RPMI8226 (cell line): ENCODE measurements around the gene MUC3A.

Experiments used
- DNase-seq: peaks from one replicate; pipeline ENCODE4 v3.0.0-alpha.2; 2015

The MUC3A gene

DNA sequence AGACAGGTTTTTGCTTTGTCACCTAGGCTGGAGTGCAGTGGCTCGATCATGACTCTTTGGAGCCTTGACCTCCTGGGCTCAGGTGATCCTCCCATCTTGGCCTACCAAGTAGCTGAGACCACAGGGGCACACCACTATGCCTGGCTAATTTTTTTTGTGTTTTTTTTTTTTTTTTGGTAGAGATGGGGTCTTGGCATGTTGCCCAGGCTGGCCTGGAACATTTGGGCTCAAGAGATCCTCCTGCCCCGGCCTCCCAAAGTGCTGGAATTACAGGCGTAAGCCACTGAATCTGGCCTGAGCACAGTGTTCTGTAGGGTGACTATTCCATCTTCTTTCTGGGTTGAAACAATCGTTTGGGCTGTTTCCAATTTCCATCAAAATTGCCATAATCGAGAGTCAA, 1.5 kb upstream of the MUC3A start:
- DNase-seq = no peak

DNA sequence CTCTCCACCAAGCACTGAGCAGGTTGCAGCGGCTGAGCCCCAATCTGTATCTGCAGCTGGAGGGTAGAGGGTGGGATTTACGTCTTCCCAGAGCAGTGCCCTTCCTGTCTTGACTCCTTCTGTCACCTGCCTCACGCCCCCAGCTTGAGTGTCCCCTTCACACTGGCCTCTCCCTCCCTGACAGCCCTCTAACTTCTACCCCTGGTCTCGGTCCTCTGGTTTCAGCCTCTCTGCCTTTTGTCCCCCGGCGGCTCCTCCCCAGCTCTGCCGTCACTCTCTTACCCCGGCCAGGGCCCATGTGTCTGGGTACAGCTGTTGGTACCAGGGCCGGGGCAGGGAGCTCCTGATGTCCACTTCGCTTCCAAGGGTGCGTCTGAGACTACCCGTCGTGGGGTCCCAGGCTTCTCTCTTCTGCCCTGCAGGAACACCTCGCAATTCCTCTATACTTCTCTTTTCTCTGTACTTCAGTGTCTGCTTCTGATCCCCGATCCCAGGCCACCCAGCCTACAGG, 654 bp downstream of the MUC3A start:
- DNase-seq = no peak

DNA sequence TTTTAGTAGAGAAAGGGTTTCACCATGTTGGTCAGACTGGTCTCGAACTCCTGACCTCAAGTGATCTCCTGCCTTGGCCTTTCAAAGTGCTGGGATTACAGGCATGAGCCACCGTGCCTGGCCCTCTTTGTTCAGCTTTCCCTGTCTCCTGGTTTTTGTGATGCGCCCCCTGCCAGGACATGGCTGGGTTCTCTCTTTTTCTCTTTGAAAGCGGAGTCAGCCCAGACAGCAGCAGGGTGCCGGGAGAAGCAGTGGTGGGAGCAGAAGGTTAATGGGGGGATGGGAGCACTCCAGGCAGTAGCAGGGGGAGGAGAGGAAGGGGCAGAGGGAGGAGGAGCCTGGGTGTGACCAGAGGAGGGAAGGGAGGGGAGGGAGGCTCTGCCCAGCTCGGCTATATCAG, 1.8 kb downstream of the MUC3A start:
- no peak for DNase-seq

DNA sequence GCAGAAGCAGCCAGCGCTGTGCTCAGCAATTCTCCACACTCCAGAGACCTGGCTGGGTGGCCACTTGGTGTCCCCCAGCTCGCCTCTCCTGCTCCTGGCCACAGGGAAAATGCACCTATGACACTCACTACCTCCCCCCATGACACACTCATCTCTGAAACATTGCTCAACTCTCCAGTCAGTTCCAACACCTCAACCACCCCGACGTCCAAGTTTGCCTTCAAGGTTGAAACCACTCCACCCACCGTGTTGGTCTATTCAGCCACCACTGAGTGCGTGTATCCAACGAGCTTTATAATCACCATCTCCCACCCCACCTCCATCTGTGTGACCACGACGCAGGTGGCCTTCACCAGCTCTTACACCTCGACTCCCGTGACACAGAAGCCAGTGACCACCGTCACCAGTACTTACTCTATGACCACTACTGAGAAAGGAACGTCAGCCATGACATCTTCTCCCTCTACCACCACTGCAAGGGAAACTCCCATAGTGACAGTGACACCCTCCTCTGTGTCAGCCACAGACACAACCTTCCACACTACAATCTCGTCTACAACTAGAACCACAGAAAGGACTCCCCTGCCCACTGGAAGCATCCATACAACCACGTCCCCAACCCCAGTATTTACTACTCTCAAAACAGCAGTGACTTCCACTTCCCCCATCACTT, 2.7 kb downstream of the MUC3A start:
- no peak for DNase-seq

GRCh38 chr7:100952641-100953040, 3.3 kb downstream of the MUC3A start:
- no peak for DNase-seq

DNA sequence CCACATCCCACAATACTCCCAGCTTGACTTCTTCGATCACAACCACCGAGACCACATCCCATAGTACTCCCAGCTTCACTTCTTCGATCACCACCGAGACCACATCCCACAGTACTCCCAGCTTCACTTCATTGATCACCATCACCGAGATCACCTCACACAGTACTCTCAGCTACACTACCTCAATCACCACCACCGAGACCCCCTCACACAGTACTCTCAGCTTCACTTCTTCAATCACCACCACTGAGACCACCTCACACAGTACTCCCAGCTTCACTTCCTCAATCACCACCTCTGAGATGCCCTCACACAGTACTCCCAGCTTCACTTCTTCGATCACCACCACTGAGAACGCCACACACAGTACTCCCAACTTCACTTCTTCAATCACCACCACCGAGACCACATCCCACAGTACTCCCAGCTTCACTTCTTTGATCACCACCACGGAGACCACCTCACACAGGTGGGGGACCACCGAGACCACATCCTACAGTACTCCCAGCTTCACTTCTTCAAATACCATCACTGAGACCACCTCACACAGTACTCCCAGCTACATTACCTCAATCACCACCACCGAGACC, 8.6 kb downstream of the MUC3A start:
- DNase-seq = no peak

DNA sequence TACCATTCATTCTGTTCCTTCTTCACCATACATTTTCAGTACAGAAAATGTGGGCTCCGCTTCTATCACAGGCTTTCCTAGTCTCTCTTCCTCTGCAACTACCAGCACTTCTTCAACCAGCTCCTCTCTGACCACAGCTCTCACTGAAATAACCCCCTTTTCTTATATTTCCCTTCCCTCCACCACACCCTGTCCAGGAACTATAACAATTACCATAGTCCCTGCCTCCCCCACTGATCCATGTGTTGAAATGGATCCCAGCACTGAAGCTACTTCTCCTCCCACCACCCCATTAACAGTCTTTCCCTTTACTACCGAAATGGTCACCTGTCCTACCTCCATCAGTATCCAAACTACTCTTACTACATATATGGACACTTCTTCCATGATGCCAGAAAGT, 10.6 kb downstream of the MUC3A start:
- no peak for DNase-seq

DNA sequence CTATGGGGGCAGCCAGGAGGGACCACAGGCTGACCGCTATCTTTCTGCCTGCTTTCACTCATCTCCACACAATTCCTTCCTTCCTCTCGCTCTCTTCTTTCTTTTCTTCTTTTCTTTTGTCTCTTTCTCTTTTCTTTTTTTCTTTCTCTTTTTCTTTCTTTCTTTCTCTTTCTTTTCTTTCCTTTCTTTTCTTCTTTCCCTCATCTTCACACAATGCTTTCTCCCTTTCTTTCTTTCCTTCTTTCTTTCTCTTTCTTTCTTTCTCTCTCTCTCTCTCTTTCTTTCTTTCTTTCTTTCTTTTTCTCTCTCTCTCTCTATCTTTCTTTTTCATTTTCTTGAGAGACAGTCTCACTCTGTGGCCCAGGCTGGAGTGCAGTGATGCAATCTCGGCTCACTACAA, 13.2 kb downstream of the MUC3A start:
- no peak for DNase-seq

DNA sequence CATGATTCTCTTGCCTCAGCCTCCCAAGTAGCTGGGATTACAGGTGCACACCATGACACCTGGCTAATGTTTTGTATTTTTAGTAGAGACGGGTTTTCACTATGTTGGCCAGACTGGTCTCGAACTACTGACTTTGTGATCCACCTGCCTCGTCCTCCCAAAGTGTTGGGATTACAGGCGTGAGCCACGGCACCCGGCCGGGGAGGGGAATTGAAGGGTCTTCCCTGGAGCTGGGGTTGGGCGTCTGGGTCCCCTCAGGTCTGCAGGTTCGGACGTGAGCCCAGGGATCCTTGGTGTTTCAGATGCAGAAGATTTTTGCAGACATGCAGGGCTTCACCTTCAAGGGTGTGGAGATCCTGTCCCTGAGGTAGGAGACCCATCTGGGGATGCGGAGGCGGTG, 14.1 kb downstream of the MUC3A start:
- no peak for DNase-seq

GRCh38 chr7:100963874-100964273, 14.5 kb downstream of the MUC3A start:
- DNase-seq = no peak

GRCh38 chr7:100964630-100965029, 15.3 kb downstream of the MUC3A start:
- DNase-seq = no peak

- DNase-seq = no peak
Observed at GRCh38 chr7:100965045-100965722, 15.8 kb downstream of the MUC3A start.

DNA sequence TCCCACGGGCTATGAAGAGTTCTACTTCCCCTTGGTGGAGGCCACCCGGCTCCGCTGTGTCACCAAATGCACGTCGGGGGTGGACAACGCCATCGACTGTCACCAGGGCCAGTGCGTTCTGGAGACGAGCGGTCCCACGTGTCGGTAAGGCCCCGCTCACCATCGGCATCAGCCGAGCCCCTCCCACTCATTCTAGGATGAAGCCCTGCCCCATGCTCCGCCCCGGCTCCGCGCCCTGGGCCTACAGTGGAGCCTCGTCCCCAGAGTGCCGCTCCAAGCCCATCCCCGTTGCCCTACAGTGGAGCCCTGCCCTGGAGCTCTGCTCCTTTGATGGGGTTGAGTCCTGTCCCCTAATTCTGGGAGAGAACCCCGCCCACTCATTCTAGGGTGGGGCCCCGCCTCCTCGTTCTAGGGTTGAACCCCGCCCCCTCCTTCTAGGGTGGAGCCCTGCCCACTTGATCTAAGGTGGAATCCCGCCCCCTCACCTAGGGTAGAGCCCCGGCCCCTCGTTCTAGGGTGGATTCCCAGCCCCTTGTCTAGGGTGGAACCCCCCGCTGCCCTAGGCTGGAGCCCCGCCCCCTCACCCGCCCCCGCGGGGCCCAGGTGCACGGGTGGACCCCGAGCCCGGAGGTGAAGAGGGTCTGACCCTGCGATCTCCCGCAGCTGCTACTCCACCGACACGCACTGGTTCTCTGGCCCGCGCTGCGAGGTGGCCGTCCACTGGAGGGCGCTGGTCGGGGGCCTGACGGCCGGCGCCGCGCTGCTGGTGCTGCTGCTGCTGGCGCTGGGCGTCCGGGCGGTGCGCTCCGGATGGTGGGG, 16.6 kb downstream of the MUC3A start:
- DNase-seq = peak; percentile 83

GRCh38 chr7:100966542-100967291, 17.4 kb downstream of the MUC3A start:
- no peak for DNase-seq

- peak; percentile 39 for DNase-seq
Observed at GRCh38 chr7:100967292-100967863, 18.0 kb downstream of the MUC3A start.

- no peak for DNase-seq
Observed at GRCh38 chr7:100968031-100968430, 18.7 kb downstream of the MUC3A start.

DNA sequence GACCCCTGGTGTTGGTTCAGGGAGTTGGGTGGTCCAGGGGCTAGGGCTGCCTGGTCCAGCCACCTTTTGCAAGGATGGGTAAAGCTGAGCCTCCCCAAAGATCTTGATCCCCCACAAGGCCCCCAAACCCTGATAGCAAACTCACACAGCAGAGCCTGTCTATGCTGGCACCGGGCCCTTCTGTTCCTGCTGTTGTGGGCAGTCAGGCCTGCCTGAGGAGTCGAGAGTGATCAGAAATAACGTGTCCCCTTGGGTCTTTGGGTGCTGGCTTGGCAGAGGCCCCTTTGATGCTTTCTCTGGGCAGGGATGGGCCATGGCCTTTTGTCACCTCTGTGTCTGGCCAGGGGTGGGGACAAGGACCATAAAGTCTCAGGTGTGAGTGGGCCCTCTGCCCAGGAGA, 19.3 kb downstream of the MUC3A start:
- DNase-seq = no peak

- DNase-seq = no peak
Observed at GRCh38 chr7:100969066-100969615, 19.8 kb downstream of the MUC3A start, which contains the start of gene MUC12. Gene MUC12, plus strand, starts transcription at chr7:100969565. Its CDS starts 58 bp downstream, at chr7:100969623.

DNA sequence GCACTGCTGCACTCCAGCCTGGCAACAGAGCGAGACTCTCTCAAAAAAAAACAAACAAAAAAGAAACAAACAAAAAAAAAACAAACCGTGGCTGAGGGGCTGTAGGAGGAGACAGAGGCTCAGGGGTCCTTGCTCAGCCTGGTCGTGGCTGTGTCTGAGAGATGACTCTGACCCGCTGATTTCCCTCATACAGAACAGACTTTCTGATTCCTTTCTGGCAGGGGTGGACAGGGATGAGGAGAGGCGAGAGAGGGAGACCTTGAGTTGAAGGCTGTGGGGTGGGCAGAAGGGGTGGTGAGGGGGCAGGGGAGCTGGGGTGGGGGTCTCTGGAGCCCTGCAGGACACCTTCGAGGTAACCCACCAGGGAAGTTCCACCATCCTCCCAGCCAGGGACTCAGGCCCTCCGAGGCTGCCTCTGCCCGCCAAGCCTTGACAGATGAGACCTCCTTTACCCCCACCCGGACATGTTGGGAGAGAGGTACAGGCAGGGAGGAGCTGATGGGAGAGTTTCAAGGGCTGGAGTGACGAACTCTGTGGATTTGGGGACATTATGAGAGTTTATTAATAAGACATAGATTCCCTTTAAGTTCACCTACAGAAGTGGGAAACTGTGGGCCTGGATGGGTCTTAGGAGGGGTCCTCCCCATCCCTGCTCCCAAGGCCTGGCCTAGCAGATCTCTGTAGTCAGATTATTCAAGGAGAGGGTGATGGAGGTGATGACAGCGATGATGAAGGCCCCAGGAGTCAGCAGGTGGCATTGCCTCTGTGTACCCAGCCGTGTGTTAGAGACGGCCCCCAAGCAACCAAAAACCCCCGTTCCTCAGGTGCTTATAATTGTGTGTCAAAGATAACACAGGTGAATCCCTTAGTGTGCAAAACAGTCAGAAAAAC, 22.0 kb downstream of the MUC3A start:
- DNase-seq = no peak

DNA sequence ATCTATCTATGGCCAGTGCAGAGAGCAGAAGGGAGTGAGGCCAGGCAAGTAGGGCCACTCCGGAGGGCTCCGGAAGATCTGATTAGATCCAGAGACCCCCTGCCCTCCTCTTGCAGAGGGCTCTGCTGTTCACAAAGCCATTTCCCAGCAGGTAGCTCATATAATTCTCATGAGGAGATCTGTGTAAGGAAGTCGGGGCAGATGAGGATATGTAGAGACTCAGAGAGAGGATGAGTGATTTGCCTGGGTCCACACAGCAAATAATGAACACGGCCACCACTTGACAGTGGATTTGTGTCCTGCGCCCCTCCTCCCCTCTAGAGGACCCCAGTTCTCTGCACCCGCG, 22.6 kb downstream of the MUC3A start:
- DNase-seq = no peak

DNA sequence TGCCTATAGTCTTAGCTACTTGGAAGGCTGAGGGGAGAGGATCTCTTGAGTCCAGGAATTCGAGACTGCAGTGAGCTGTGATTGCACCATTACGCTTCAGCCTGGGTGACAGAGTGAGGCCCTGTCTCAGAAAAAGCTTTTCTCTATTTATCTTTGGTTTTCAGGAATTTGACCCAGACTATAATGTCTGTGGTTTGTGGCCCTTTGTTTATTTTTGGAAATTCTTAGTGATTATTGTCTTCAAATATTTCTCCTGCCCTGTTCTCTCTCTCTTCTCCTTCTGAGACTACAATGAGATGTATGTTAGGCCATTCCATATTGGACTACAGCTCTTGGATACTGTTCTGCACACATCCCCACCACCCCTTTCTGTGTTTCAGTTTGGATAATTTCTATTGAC, 24.7 kb downstream of the MUC3A start:
- DNase-seq = no peak
